OCI-LY7 (cell line): Measurements from ENCODE around the gene KAZN. TPM values are rescaled to one million over a fixed set of nuclear protein-coding genes. Genes with fewer than 3 reads are reported as not detected.
A peak's percentile ranks its signal among the peaks of the same experiment; 100 is the strongest.

ENCODE experiments used
- BruUV-seq: library from RNA; stranded (reverse); fragments of 400-500 nt; replicated peaks from 2 replicates; lab custom pipeline; 2021; lab: Mats Ljungman, UMichigan
- CTCF ChIA-PET: fragments of 300-600 bp; sonication (Branson Sonifier 250); formaldehyde crosslinking; loops from one replicate; lab custom pipeline; 2022; ENCODE audit warnings: antibody characterized with exemption; ENCODE audit not compliant: unreplicated experiment; lab: Charles Lee
- POLR2A ChIA-PET: fragments of 300-600 bp; sonication (Branson Sonifier 250); formaldehyde crosslinking; loops from one replicate; lab custom pipeline; 2022; ENCODE audit warnings: antibody characterized with exemption; lab: Charles Lee
- DNase-seq: peaks from one replicate; pipeline ENCODE4 v3.0.0-alpha.2; 2015; ENCODE audit warnings: low spot score
- H2AFZ ChIP-seq: fragments of 200-600 bp; sonication (generic), shearing (Covaris generic); 2 replicates; pipeline ENCODE4 v1.6.1; 2014; ENCODE audit warnings: mild to moderate bottlenecking, antibody characterized with exemption, low read length, moderate library complexity
- H3K27ac ChIP-seq: fragments of 200-600 bp; sonication (generic); 2 replicates; pipeline ENCODE4 v1.5.1; 2014; ENCODE audit warnings: mixed run types, low read depth, mild to moderate bottlenecking, moderate library complexity, low read length, inconsistent platforms; ENCODE audit not compliant: poor library complexity, severe bottlenecking
- H3K36me3 ChIP-seq: fragments of 200-600 bp; sonication (generic); 2 replicates; pipeline ENCODE4 v1.6.1; 2014; ENCODE audit warnings: mild to moderate bottlenecking, antibody characterized with exemption, low read length, moderate library complexity, mixed read lengths; ENCODE audit not compliant: insufficient read depth
- H3K4me1 ChIP-seq: fragments of 200-600 bp; sonication (generic); 2 replicates; pipeline ENCODE4 v1.5.1; 2014; ENCODE audit warnings: mild to moderate bottlenecking, low read length; ENCODE audit not compliant: insufficient read depth, poor library complexity, severe bottlenecking
- H3K4me2 ChIP-seq: fragments of 200-600 bp; sonication (generic); 2 replicates; pipeline ENCODE4 v1.6.1; 2014; ENCODE audit warnings: mild to moderate bottlenecking, low read length
- H3K4me3 ChIP-seq: fragments of 200-600 bp; sonication (generic); 2 replicates; pipeline ENCODE4 v1.5.1; 2014; ENCODE audit warnings: mild to moderate bottlenecking, low read depth, low read length; ENCODE audit not compliant: poor library complexity, severe bottlenecking
- H3K79me2 ChIP-seq: fragments of 200-600 bp; sonication (generic); 2 replicates; pipeline ENCODE4 v1.6.1; 2016; ENCODE audit warnings: low read depth, mild to moderate bottlenecking, low read length, moderate library complexity, mixed read lengths; ENCODE audit not compliant: insufficient read depth
- H3K9me2 ChIP-seq: fragments of 200-600 bp; sonication (generic); 2 replicates; pipeline ENCODE4 v1.6.1; 2016; ENCODE audit warnings: mild to moderate bottlenecking, low read length, mixed read lengths; ENCODE audit not compliant: insufficient read depth
- H3K9me3 ChIP-seq: fragments of 200-600 bp; sonication (generic); 2 replicates; pipeline ENCODE4 v1.6.1; 2014; ENCODE audit warnings: mild to moderate bottlenecking, mixed run types, low read length, mixed read lengths
- H4K20me1 ChIP-seq: fragments of 200-600 bp; sonication (generic); 2 replicates; pipeline ENCODE4 v1.6.1; 2014; ENCODE audit warnings: mild to moderate bottlenecking, antibody characterized with exemption, low read length, moderate library complexity, mixed read lengths; ENCODE audit not compliant: insufficient read depth
- CTCF ChIP-seq: fragments of 200-600 bp; sonication (generic); conservative IDR thresholded peaks from 2 replicates; pipeline ENCODE4 v1.5.1; 2014; ENCODE audit warnings: mild to moderate bottlenecking, antibody characterized with exemption, low read length, moderate library complexity, mixed read lengths
- EZH2phosphoT487 ChIP-seq: fragments of 200-600 bp; sonication (generic); IDR thresholded peaks from 2 replicates; pipeline ENCODE4 v1.6.1; 2018; ENCODE audit warnings: low read depth, borderline replicate concordance, mild to moderate bottlenecking, mixed run types, antibody characterized with exemption, low read length, moderate library complexity, mixed read lengths
- intact Hi-C: fragments of 100-400 bp; cut with micrococcal nuclease; formaldehyde crosslinking; loops from one replicate; pipeline ENCODE4 v1.10.0; 2022; ENCODE audit not compliant: unreplicated experiment
- total RNA-seq, 2 experiments: library from RNA; depleted of rRNA in 1 of 2; stranded (reverse); fragments of >200 nt in 1 of 2; shearing (Covaris generic) in 1 of 2; gene quantifications; 2 replicates each; pipeline ENCODE4 v1.2.3, GENCODE V29; 2014 to 2022

The KAZN gene
- total RNA-seq, 2 experiments from 2014 or later: 0.40 to 2.4 TPM

GRCh38 chr1:14739082-14739832 is 140.8 kb downstream of the KAZN start:
- peak overlapping the region; percentile 33; the same call in 1 of the 2 replicates for H2AFZ ChIP-seq
- peaks cover 68% of the 10 kb centered on the region for H3K4me1 ChIP-seq
- peak overlapping the region; percentile 7 for H3K4me3 ChIP-seq
- peak overlapping the region; percentile 98 for H3K27ac ChIP-seq
- H3K9me3 ChIP-seq: no peaks in the 10 kb centered on the region
- intact Hi-C loops: loop anchor here (5.0 kb wide), 2 partner anchors 372 to 487 kb away; no protein-coding TSS in a partner anchor
- H3K4me2 ChIP-seq: peak overlapping the region; percentile 61
- ChIA-PET CTCF (interaction anchor here (0.7 kb wide), 1 partner anchor 48 kb away, joined by 3 read pairs; no protein-coding TSS in a partner anchor), POLR2A (interaction anchor here (0.6 to 2.3 kb wide), 5 partner anchors 23 to 426 kb away, joined by 3 to 9 read pairs (median 4); no protein-coding TSS in a partner anchor)
- H3K79me2 ChIP-seq: peaks cover 21% of the 10 kb centered on the region
- no peaks in the 10 kb centered on the region for H4K20me1 ChIP-seq
- DNase-seq: peak; percentile 87
- TF ChIP-seq CTCF (no peak), EZH2phosphoT487 (no peak)
- no TSS peak for BruUV-seq
- H3K36me3 ChIP-seq: no peaks in the 10 kb centered on the region
- H3K9me2 ChIP-seq: no peaks in the 10 kb centered on the region

GRCh38 chr1:14740016-14740415 is 141.5 kb downstream of the KAZN start:
- no TSS peak for BruUV-seq
- ChIA-PET CTCF (no interaction called here), POLR2A (interaction anchor here (0.7 to 2.2 kb wide), 3 partner anchors 23 to 142 kb away, joined by 3 to 5 read pairs (median 3); no protein-coding TSS in a partner anchor)
- TF ChIP-seq CTCF (no peak), EZH2phosphoT487 (no peak)
- Histone ChIP-seq H2AFZ (peak overlapping the region; percentile 33; the same call in 1 of the 2 replicates), H3K9me2 (no peaks in the 10 kb centered on the region), H4K20me1 (no peaks in the 10 kb centered on the region), H3K4me3 (peak overlapping the region; percentile 7), H3K9me3 (no peaks in the 10 kb centered on the region), H3K27ac (peak overlapping the region; percentile 98), H3K4me2 (peak overlapping the region; percentile 61), H3K79me2 (peaks cover 13% of the 10 kb centered on the region; the same call in 1 of the 2 replicates), H3K4me1 (peaks cover 68% of the 10 kb centered on the region), H3K36me3 (no peaks in the 10 kb centered on the region)
- intact Hi-C loops: no loop called here
- no peak for DNase-seq
